ENCODE results near the gene HOGA1. TPM values are rescaled to one million over a fixed set of nuclear protein-coding genes. Genes with fewer than 3 reads are reported as not detected.
"Not testable (repeated sequence)": the region's sequence is repeated elsewhere in the genome, so short reads cannot be mapped to it uniquely, and the experiment has no call there.

HOGA1 gene
- total RNA-seq, 2 experiments from 2014 or later: not detected

- H3K27me3 Mint-ChIP-seq: no peaks in the 10 kb centered on the region
- POLR2A ChIA-PET: no interaction called here
- DNase-seq (no peak), ATAC-seq (ENCODE audit: low read depth) (no peak)
- H3K36me3 Mint-ChIP-seq: peaks cover under 1% of the 10 kb centered on the region
- peaks cover 1% of the 10 kb centered on the region for H3K9me3 Mint-ChIP-seq
- H3K4me1 Mint-ChIP-seq: peaks cover 10% of the 10 kb centered on the region
- no peak overlapping the region for H3K27ac Mint-ChIP-seq
- no peak overlapping the region for H3K4me3 Mint-ChIP-seq
Measured at GRCh38 chr10:97628228-97628627, 44.0 kb downstream of the HOGA1 start.

- Mint-ChIP-seq H3K27ac (no peak overlapping the region), H3K4me1 (peaks cover 16% of the 10 kb centered on the region), H3K27me3 (no peaks in the 10 kb centered on the region), H3K36me3 (peaks cover 2% of the 10 kb centered on the region), H3K9me3 (peaks cover 1% of the 10 kb centered on the region), H3K4me3 (no peak overlapping the region)
- ATAC-seq (ENCODE audit: low read depth) (no peak), DNase-seq (no peak)
- POLR2A ChIA-PET: interaction anchor here (0.7 kb wide), 1 partner anchor 121 kb away, joined by 3 read pairs; no protein-coding TSS in a partner anchor
Measured at GRCh38 chr10:97629289-97629688, 45.1 kb downstream of the HOGA1 start.

- Mint-ChIP-seq H3K4me3 (no peak overlapping the region), H3K27me3 (no peaks in the 10 kb centered on the region), H3K27ac (no peak overlapping the region), H3K9me3 (peaks cover 1% of the 10 kb centered on the region), H3K36me3 (peaks cover 2% of the 10 kb centered on the region), H3K4me1 (peaks cover 16% of the 10 kb centered on the region)
- ATAC-seq (ENCODE audit: low read depth) (no peak), DNase-seq (no peak)
- POLR2A ChIA-PET: interaction anchor here (1.2 kb wide), 1 partner anchor 136 kb away, joined by 3 read pairs; no protein-coding TSS in a partner anchor
Measured at GRCh38 chr10:97631098-97631497, 46.9 kb downstream of the HOGA1 start.

GRCh38 chr10:97632949-97633884 is 49.0 kb downstream of the HOGA1 start, which contains the start of gene MORN4:
TSS of gene MORN4 (minus strand) at chr10:97633500. CDS start at chr10:97619653, 13,847 bp downstream.
- Mint-ChIP-seq H3K27me3 (no peaks in the 10 kb centered on the region), H3K27ac (peak within 1 kb of the TSS; percentile 83), H3K4me3 (peak within 1 kb of the TSS; percentile 95), H3K9me3 (peaks cover 1% of the 10 kb centered on the region), H3K4me1 (peaks cover 16% of the 10 kb centered on the region), H3K36me3 (peaks cover 2% of the 10 kb centered on the region)
- peak; percentile 98 for ATAC-seq (ENCODE audit: low read depth)
- POLR2A ChIA-PET: interaction anchor here (0.5 to 0.6 kb wide), 2 partner anchors 16 to 163 kb away, joined by 3 read pairs; no protein-coding TSS in a partner anchor
- peak; percentile 89 for DNase-seq

GRCh38 chr10:97633921-97634320 is 49.7 kb downstream of the HOGA1 start:
- Mint-ChIP-seq H3K4me3 (peak overlapping the region; percentile 95), H3K27me3 (no peaks in the 10 kb centered on the region), H3K4me1 (peaks cover 16% of the 10 kb centered on the region), H3K27ac (no peak overlapping the region), H3K36me3 (peaks cover 2% of the 10 kb centered on the region), H3K9me3 (peaks cover 1% of the 10 kb centered on the region)
- DNase-seq (peak; percentile 36), ATAC-seq (ENCODE audit: low read depth) (no peak)
- POLR2A ChIA-PET: interaction anchor here (0.6 kb wide), 1 partner anchor 15 kb away, joined by 3 read pairs; no protein-coding TSS in a partner anchor

GRCh38 chr10:97635577-97635976 is 51.4 kb downstream of the HOGA1 start:
- Mint-ChIP-seq H3K27ac (no peak overlapping the region), H3K4me1 (peaks cover 17% of the 10 kb centered on the region), H3K27me3 (peaks cover 2% of the 10 kb centered on the region), H3K36me3 (peaks cover 2% of the 10 kb centered on the region), H3K9me3 (no peaks in the 10 kb centered on the region), H3K4me3 (no peak overlapping the region)
- POLR2A ChIA-PET: no interaction called here
- ATAC-seq (ENCODE audit: low read depth) (no peak), DNase-seq (no peak)

DNA sequence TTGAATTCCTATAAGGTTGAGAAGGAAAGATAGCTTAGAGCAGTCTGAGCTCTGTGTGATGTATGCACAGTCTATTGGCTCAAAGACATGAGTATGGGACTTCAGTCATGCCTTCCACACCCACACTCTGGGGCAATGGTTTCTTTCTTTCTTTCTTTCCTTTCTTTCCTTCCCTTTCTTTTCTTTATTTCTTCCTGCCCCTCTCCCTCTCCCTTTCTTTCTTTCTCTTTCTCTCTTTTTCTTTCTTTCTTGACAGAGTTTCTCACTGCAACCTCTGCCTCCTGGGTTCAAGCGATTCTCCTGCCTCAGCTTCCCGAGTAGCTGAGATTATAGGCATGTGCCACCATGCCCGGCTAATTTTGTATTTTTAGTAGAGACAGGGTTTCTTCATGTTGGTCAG is 54.9 kb downstream of the HOGA1 start:
- H3K4me3 Mint-ChIP-seq; H3K9me3 Mint-ChIP-seq; DNase-seq; H3K27ac Mint-ChIP-seq; H3K27me3 Mint-ChIP-seq; POLR2A ChIA-PET; ATAC-seq (ENCODE audit: low read depth); H3K36me3 Mint-ChIP-seq: not testable (repeated sequence)
- peaks cover 16% of the 10 kb centered on the region for H3K4me1 Mint-ChIP-seq

- POLR2A ChIA-PET: interaction anchor here (0.7 to 1.5 kb wide), 7 partner anchors 9 to 496 kb away, joined by 3 to 9 read pairs (median 4); partner anchors contain the start of genes RRP12 and ZFYVE27
- Mint-ChIP-seq H3K27me3 (peaks cover 2% of the 10 kb centered on the region), H3K9me3 (no peaks in the 10 kb centered on the region), H3K4me3 (peak within 1 kb of the TSS; percentile 95), H3K36me3 (peaks cover 7% of the 10 kb centered on the region), H3K4me1 (peaks cover 16% of the 10 kb centered on the region), H3K27ac (peak within 1 kb of the TSS; percentile 88)
- DNase-seq: peak; percentile 96
- peak; percentile 98 for ATAC-seq (ENCODE audit: low read depth)
Measured at GRCh38 chr10:97640174-97640867, 56.1 kb downstream of the HOGA1 start, which contains the start of gene PI4K2A. TSS of gene PI4K2A (plus strand) at chr10:97640671. CDS start at chr10:97640743, 72 bp downstream.

DNA sequence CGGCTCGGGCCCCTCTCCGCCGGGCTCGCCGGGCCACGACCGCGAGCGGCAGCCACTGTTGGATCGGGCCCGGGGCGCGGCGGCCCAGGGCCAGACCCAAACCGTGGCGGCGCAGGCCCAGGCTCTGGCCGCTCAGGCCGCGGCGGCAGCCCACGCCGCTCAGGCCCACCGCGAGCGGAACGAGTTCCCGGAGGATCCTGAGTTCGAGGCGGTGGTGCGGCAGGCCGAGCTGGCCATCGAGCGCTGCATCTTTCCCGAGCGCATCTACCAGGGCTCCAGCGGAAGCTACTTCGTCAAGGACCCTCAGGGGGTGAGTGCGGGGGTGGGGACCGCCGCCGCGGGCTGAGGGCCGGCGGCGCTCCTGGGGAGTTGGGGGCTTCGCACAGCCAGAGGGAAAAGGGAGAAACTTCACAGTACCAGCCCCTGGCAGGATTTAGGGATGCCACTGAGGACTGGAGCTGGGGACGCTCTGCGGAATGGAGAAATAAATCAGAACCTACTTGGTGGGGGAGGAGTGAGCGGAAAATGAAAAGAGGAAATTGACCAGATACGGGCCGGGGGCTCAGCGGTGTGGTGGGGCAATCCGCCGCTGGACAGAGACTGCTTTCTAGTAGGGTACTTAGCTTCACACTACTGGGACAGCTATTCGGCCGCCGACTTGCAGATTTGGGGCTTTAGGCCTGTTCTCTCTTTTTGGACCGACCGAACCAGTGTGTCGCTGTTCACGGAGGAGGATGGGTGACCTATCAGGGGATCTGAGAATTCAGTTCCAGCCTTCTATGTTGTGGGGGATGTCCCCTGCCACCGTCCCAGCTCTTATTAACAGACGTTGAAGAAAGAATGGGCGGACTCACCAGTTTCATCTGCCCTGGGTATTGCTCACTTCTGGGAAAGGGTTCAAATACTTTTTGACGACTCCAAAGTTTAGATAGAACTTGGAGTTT is 57.0 kb downstream of the HOGA1 start:
- H3K9me3 Mint-ChIP-seq: no peaks in the 10 kb centered on the region
- H3K27ac Mint-ChIP-seq: peak overlapping the region; percentile 88
- peak overlapping the region; percentile 95 for H3K4me3 Mint-ChIP-seq
- peaks cover 16% of the 10 kb centered on the region for H3K4me1 Mint-ChIP-seq
- DNase-seq (no peak), ATAC-seq (ENCODE audit: low read depth) (no peak)
- POLR2A ChIA-PET: interaction anchor here (0.6 to 1.5 kb wide), 8 partner anchors 8 to 495 kb away, joined by 3 to 9 read pairs (median 4); partner anchors contain the start of genes RRP12 and ZFYVE27
- H3K36me3 Mint-ChIP-seq: peaks cover 10% of the 10 kb centered on the region
- peaks cover 2% of the 10 kb centered on the region for H3K27me3 Mint-ChIP-seq

- Mint-ChIP-seq H3K36me3 (peaks cover 10% of the 10 kb centered on the region), H3K4me1 (peaks cover 17% of the 10 kb centered on the region), H3K4me3 (peak overlapping the region; percentile 95)
- H3K9me3 Mint-ChIP-seq; H3K27me3 Mint-ChIP-seq; POLR2A ChIA-PET; DNase-seq; H3K27ac Mint-ChIP-seq; ATAC-seq (ENCODE audit: low read depth): not testable (repeated sequence)
Measured at GRCh38 chr10:97642471-97643159, 58.4 kb downstream of the HOGA1 start.

- no peak for DNase-seq
- peaks cover 2% of the 10 kb centered on the region for H3K27me3 Mint-ChIP-seq
- no peak for ATAC-seq (ENCODE audit: low read depth)
- H3K9me3 Mint-ChIP-seq: no peaks in the 10 kb centered on the region
- H3K27ac Mint-ChIP-seq: no peak overlapping the region
- H3K36me3 Mint-ChIP-seq: peaks cover 10% of the 10 kb centered on the region
- peaks cover 19% of the 10 kb centered on the region for H3K4me1 Mint-ChIP-seq
- POLR2A ChIA-PET: no interaction called here
- H3K4me3 Mint-ChIP-seq: no peak overlapping the region
Measured at GRCh38 chr10:97643441-97643985, 59.3 kb downstream of the HOGA1 start.

DNA sequence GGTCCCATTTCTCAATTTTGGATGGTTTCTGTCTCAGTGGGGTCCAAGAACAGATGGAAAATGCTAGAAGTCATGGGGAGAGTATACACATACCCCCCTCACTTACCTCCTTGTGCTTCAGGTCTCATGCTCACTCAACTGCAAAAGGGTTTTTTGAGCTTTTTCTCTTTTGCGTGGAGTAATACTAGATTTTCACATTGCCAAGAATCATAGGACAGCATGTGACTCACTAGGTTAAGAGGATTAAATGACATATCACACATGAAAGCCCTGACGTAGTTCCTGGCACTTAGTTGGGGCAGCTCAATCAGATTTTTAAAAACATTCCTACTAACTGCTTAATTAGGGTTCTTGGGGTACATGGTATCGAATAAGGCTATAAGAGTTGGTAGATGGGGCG is 60.7 kb downstream of the HOGA1 start:
- POLR2A ChIA-PET: no interaction called here
- Mint-ChIP-seq H3K27me3 (no peaks in the 10 kb centered on the region), H3K36me3 (peaks cover 10% of the 10 kb centered on the region), H3K4me1 (peaks cover 26% of the 10 kb centered on the region), H3K4me3 (no peak overlapping the region), H3K9me3 (no peaks in the 10 kb centered on the region), H3K27ac (no peak overlapping the region)
- DNase-seq (no peak), ATAC-seq (ENCODE audit: low read depth) (no peak)

Measured in activated naive CD8-positive, alpha-beta T cell treated with anti-CD3 and anti-CD28 coated beads, Interleukin-2, amount 10 ng/mL, durations not matched to agents 7 days and 5 days (primary cell).